ENCODE measurements around the gene TMUB2.
A peak's percentile ranks its signal among the peaks of the same experiment; 100 is the strongest.
"Not testable (repeated sequence)": the region's sequence is repeated elsewhere in the genome, so short reads cannot be mapped to it uniquely, and the experiment has no call there.

Gene TMUB2

GRCh38 chr17:44219616-44220212 lies 32.9 kb downstream of the TMUB2 start, which contains the start of gene UBTF:
Gene UBTF (minus strand): TSS chr17:44219675. CDS start chr17:44218229, 1,446 bp downstream.
- no peak for DNase-seq

GRCh38 chr17:44220213-44221083 lies 33.7 kb downstream of the TMUB2 start:
- no peak for DNase-seq

GRCh38 chr17:44221084-44221861 lies 34.5 kb downstream of the TMUB2 start:
- peak; percentile 35 for DNase-seq

GRCh38 chr17:44221862-44222111 lies 35.0 kb downstream of the TMUB2 start:
- no peak for DNase-seq

- DNase-seq = no peak
Observed at GRCh38 chr17:44222112-44222869, 35.5 kb downstream of the TMUB2 start.

GRCh38 chr17:44223541-44224071 lies 36.8 kb downstream of the TMUB2 start:
- peak; percentile 47 for DNase-seq

- no peak for DNase-seq
Observed at GRCh38 chr17:44229090-44229489, 42.3 kb downstream of the TMUB2 start.

- DNase-seq = no peak
Observed at GRCh38 chr17:44230140-44230539, 43.4 kb downstream of the TMUB2 start.

GRCh38 chr17:44232061-44232460 lies 45.3 kb downstream of the TMUB2 start:
- DNase-seq = no peak

GRCh38 chr17:44233582-44233981 lies 46.8 kb downstream of the TMUB2 start:
- no peak for DNase-seq

GRCh38 chr17:44235583-44235936 lies 48.8 kb downstream of the TMUB2 start:
- no peak for DNase-seq

GRCh38 chr17:44236444-44236991 lies 49.7 kb downstream of the TMUB2 start:
- DNase-seq = no peak

GRCh38 chr17:44237886-44238285 lies 51.1 kb downstream of the TMUB2 start:
- DNase-seq = not testable (repeated sequence)

- no peak for DNase-seq
Observed at GRCh38 chr17:44241106-44241624, 54.4 kb downstream of the TMUB2 start.
